ENCODE data around the gene TDRD6. TPM values are rescaled to one million over a fixed set of nuclear protein-coding genes. Genes with fewer than 3 reads are reported as not detected.

Gene TDRD6
- total RNA-seq, 1 experiment from 2014 or later, result 0.57 TPM

GRCh38 chr6:46741910-46742309 lies 54.2 kb downstream of the TDRD6 start:
- Histone ChIP-seq H3K4me2 (ENCODE audit: low read length) (no peak overlapping the region), H4K20me1 (ENCODE audit: insufficient read depth) (no peaks in the 10 kb centered on the region), H2AFZ (ENCODE audit: low read depth, low read length, poor library complexity, severe bottlenecking) (no peak overlapping the region), H3K9me3 (ENCODE audit: control insufficient read depth in 1 of 2, insufficient read depth in 1 of 2, low read depth in 1 of 2, low read length in 2 of 2) (no peaks in the 10 kb centered on the region), H3K36me3 (ENCODE audit: control insufficient read depth in 1 of 2, insufficient read depth in 2 of 2, low read length in 2 of 2) (no peaks in the 10 kb centered on the region), H3K79me2 (ENCODE audit: insufficient read depth, low read length) (no peaks in the 10 kb centered on the region), H3K4me3 (replicated peaks in 1 of 2; ENCODE audit: low read depth in 1 of 2, low read length in 2 of 2) (no peak overlapping the region), H3K27me3 (ENCODE audit: insufficient read depth, low read length) (no peaks in the 10 kb centered on the region), H3K9me2 (ENCODE audit: insufficient read depth) (no peaks in the 10 kb centered on the region), H3K4me1 (ENCODE audit: control insufficient read depth in 1 of 2, insufficient read depth in 2 of 2, low read length in 2 of 2) (peaks cover 0 to 4% of the 10 kb centered on the region in 2 experiments; a peak in 2 of 4 replicates), H3K9ac (ENCODE audit: low read length) (no peak overlapping the region), H3K27ac (ENCODE audit: low read depth, low read length) (no peak overlapping the region)
- ChIA-PET POLR2A (no interaction called here), CTCF (no interaction called here), RAD21 (ENCODE audit: low non-redundant PET in 1 of 2, low total read pairs in 2 of 2, uncharacterized antibody in 2 of 2, unreplicated experiment in 2 of 2) (no interaction called here)
- intact Hi-C loops (cut with micrococcal nuclease), result no loop called here
- DNase-seq (ENCODE audit: low read depth, low spot score) (no peak), ATAC-seq (no peak)
- BruUV-seq (replicated peaks), result no TSS peak
- TF ChIP-seq EGR1 (IDR thresholded peaks at IDR 0.05; ENCODE audit: low read depth) (no peak), TCF7L2 (IDR thresholded peaks at IDR 0.05; ENCODE audit: borderline replicate concordance, extremely low read depth, insufficient read depth, insufficient read length) (no peak)

- H3K4me1 ChIP-seq (ENCODE audit: control insufficient read depth in 1 of 2, insufficient read depth in 2 of 2, low read length in 2 of 2), result no peaks in the 10 kb centered on the region
- intact Hi-C loops (cut with micrococcal nuclease), result no loop called here
- no peaks in the 10 kb centered on the region for H3K36me3 ChIP-seq (ENCODE audit: control insufficient read depth in 1 of 2, insufficient read depth in 2 of 2, low read length in 2 of 2)
- no peaks in the 10 kb centered on the region for H4K20me1 ChIP-seq (ENCODE audit: insufficient read depth)
- H3K4me3 ChIP-seq (replicated peaks in 1 of 2; ENCODE audit: low read depth in 1 of 2, low read length in 2 of 2), result no peak overlapping the region
- H3K27me3 ChIP-seq (ENCODE audit: insufficient read depth, low read length), result no peaks in the 10 kb centered on the region
- DNase-seq (ENCODE audit: low read depth, low spot score), result no peak
- TF ChIP-seq SIN3A (IDR thresholded peaks at IDR 0.05; ENCODE audit: low read depth) (no peak), EZH2 (IDR thresholded peaks at IDR 0.05) (no peak), SP1 (IDR thresholded peaks at IDR 0.05; ENCODE audit: low read depth) (no peak), JUND (IDR thresholded peaks at IDR 0.05) (no peak), EGR1 (IDR thresholded peaks at IDR 0.05; ENCODE audit: low read depth) (no peak), REST (IDR thresholded peaks at IDR 0.05; ENCODE audit: low read depth) (no peak), RAD21 (IDR thresholded peaks at IDR 0.05; ENCODE audit: low read depth) (no peak), CEBPB (IDR thresholded peaks at IDR 0.05; ENCODE audit: low read depth) (no peak), ZFX (IDR thresholded peaks at IDR 0.05) (no peak), CTCF (IDR thresholded peaks at IDR 0.05 in 2 of 3, conservative IDR thresholded peaks at IDR 0.05 in 1 of 3; ENCODE audit: borderline replicate concordance in 1 of 3, insufficient read depth in 1 of 3, low read depth in 2 of 3, low read length in 2 of 3) (no peak), CBX3 (IDR thresholded peaks at IDR 0.05; ENCODE audit: low read depth) (no peak), POLR2A (IDR thresholded peaks at IDR 0.05; ENCODE audit: borderline replicate concordance, extremely low read depth, insufficient read depth, insufficient read length) (no peak), SRF (IDR thresholded peaks at IDR 0.05; ENCODE audit: low read depth) (no peak), FOSL1 (IDR thresholded peaks at IDR 0.05; ENCODE audit: low read depth) (no peak)
- TF ChIP-seq, protein P1, sequence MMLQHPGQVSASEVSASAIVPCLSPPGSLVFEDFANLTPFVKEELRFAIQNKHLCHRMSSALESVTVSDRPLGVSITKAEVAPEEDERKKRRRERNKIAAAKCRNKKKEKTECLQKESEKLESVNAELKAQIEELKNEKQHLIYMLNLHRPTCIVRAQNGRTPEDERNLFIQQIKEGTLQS (IDR thresholded peaks at IDR 0.05), result no peak
- TF ChIP-seq, protein P2, sequence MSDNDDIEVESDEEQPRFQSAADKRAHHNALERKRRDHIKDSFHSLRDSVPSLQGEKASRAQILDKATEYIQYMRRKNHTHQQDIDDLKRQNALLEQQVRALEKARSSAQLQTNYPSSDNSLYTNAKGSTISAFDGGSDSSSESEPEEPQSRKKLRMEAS (IDR thresholded peaks at IDR 0.05), result no peak
- BruUV-seq (replicated peaks), result no TSS peak
- no peaks in the 10 kb centered on the region for H3K9me3 ChIP-seq (ENCODE audit: control insufficient read depth in 1 of 2, insufficient read depth in 1 of 2, low read depth in 1 of 2, low read length in 2 of 2)
- no peak overlapping the region for H2AFZ ChIP-seq (ENCODE audit: low read depth, low read length, poor library complexity, severe bottlenecking)
- ChIA-PET CTCF (no interaction called here), POLR2A (no interaction called here), RAD21 (ENCODE audit: low non-redundant PET in 1 of 2, low total read pairs in 2 of 2, uncharacterized antibody in 2 of 2, unreplicated experiment in 2 of 2) (no interaction called here)
- no peak overlapping the region for H3K9ac ChIP-seq (ENCODE audit: low read length)
- H3K4me2 ChIP-seq (ENCODE audit: low read length), result no peak overlapping the region
- no peaks in the 10 kb centered on the region for H3K79me2 ChIP-seq (ENCODE audit: insufficient read depth, low read length)
- no peak overlapping the region for H3K27ac ChIP-seq (ENCODE audit: low read depth, low read length)
- no peak for ATAC-seq
- no peaks in the 10 kb centered on the region for H3K9me2 ChIP-seq (ENCODE audit: insufficient read depth)
These were observed 55.9 kb downstream of the TDRD6 start for GRCh38 chr6:46743425-46744158.
